Stimulated activated CD4-positive, alpha-beta T cell treated with anti-CD3 and anti-CD28 coated beads, Interleukin-15, amount 100 ng/mL, for 1 hour (primary cell): ENCODE results near the gene GHDC.

Source experiments
- DNase-seq, 2 donors: peaks; one replicate each; pipeline ENCODE4 v3.0.0-alpha.2; 2020; ENCODE audit warnings: low read depth in 1 of 2, low spot score in 1 of 2

The GHDC gene

DNA sequence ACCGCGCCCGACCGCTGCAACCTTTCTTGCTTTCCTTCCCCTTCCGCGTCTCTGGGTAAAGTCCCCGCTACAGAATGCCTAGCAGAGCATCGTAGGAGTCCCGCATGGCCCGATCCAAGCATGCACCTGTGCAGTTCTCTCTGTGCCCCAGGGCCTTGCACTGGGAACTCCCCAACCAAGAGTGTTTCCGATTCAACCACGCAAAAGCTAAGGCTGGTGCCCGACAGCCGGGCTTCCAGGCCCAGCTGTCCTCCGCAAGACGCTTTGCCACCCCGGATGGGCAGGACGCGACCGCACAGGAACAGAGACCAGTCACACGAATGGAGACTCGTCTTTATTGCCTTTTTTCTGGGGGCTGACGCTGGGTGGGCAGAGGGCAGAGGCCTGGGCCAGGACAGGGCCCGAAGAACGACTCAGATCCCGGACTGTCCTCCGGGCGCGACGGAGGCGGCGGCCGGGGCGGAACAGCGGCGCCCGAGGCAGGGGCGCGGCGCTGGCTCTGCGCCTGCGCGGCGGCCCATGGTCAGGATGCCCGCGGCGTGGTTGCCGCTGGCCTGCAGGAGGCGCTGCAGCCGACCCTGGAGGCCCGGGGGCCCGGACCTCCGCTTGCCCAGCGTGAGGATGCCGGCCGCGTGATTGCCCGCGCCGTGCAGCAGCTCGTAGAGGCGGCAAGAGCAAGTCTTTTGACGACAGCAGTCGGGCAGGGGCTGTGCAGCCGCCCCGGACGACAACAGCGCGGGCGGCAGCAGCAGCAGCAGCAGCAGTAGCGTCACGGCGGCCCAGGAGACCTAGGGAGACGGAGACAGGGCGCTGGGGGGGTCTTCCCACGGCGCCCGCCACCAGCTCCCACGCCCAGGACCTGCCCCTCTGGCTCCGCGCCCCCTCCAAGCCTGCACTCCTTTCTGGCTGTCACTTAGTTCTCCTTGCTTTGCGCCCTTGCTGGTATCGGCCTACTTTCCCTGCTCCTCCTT, 10.3 kb downstream of the GHDC start:
- peak; percentile 64 to 71 for DNase-seq

GRCh38 chr17:42182927-42183734, 11.2 kb downstream of the GHDC start:
- no peak for DNase-seq

GRCh38 chr17:42181851-42182207, 12.5 kb downstream of the GHDC start:
- no peak for DNase-seq

DNA sequence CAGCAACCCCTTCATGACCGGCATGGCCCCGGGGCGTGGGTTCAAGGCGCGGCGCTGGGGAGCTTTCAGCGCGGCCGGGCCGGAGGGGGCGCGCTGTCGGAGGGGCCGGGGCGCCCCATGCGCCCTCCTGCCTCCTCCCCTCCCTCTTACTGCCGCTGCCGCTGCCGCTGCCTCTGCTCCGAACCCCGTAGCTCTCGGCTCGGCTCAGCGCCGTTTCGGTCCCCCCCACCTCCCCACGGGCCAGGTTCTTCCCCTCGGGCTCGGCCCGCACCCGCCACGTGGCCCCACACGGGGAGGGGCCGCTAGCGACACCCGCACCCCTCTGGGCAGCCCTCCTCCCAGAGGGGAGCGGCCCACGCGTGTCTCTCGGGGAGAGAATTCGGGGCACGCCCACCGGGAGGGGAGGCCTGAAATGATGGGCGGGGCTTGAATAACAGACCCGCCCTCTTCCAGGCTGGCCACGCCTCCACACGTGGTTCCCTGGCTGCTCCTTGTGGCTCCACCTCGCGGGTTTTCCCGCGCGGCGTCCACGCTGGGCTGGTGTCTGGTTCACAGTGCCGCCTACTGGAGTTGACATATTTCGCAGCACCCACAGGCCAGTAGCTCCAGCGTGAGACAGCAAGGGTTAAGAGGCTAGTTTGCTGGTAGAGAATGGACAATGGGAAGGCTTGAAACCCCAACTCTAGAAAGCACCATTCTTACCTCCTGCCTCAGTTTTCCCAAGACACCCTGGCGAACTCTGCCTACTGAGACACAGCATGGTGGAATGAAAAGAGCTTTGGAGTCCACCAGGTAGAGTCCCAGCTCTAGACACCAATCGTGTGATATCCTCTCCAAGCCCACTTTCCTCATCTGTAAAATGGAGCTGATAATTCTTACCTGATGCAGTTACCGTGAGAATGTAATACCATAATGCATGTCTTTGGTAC, 13.1 kb downstream of the GHDC start, which contains the start of gene KCNH4:
Gene KCNH4 (minus strand): TSS at position 221 of the 929 bp plus-strand sequence. CDS start 197 bp downstream, at position 24.
- DNase-seq: peak; percentile 71 to 84

DNA sequence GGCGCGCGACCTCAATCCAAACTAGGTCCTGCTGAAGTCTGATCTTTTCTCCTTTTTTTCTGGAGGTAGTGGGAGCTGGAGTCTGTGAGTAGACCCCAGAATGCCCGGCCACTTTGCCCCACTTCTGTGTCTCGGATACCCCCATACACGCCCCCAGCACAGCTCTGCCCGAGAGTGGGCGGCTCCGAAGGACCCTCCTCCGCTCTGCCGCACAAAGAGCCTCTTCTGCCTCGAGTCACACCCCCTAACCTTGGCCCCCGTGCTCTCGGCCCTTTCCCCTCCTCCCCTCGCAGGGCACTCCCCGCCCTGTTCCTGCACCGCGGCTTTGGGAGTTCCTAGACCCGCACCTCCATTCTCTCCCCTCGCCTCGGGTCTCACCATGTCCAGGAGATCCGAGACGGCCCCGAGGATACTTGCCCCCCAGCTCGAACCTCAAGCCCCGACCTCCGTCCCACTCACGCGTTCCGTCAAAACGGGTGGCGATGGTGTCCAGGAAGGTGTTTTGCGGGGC, 13.8 kb downstream of the GHDC start:
- no peak for DNase-seq

DNA sequence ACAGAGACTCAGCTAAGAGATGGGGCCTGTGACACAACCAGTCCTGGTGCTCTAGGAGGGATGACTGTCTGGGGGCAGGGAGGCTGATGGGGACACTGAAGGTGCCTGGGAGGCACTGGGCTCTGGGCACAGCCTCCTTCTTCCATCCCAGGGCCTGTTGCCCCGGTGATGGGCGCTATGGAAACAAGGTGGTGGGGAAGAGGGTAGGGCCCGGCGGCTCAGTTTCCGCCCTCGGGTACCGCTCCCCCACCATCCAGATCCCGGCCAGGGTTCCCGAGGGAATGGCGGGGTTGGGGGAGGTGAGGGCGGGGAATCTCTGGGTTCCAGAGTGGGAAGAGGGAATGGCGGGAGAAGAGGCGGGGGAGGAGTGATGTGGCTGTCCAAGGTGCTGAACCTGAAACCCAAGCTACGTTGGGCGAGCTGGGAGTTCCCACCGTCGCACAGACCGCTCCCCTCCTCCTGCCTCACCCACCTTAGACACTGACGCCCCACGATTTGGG, 14.3 kb downstream of the GHDC start:
- DNase-seq: no peak

GRCh38 chr17:42179335-42179734, 15.0 kb downstream of the GHDC start:
- DNase-seq: no peak

DNA sequence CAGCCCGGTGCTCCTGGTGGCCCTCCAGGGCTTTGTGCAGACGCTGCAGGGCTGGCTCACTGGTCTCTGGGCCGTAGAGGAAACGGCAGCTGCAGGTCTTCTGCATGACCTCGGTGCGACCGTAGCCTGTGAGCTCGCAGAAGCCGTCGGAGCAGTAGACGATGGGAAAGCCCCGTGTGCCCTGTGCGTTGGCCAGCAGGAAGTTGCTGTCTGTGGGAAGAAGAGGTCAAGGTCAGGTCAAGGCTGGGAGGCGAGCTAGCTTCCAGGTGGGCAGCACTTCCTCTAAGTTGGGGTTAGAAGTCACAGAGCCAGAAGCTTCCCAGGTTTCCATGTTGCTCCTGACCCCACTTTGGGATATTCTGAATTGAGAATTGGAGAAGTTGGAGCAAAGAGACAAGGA, 15.5 kb downstream of the GHDC start:
- no peak for DNase-seq

GRCh38 chr17:42177684-42178083, 16.6 kb downstream of the GHDC start:
- no peak for DNase-seq

DNA sequence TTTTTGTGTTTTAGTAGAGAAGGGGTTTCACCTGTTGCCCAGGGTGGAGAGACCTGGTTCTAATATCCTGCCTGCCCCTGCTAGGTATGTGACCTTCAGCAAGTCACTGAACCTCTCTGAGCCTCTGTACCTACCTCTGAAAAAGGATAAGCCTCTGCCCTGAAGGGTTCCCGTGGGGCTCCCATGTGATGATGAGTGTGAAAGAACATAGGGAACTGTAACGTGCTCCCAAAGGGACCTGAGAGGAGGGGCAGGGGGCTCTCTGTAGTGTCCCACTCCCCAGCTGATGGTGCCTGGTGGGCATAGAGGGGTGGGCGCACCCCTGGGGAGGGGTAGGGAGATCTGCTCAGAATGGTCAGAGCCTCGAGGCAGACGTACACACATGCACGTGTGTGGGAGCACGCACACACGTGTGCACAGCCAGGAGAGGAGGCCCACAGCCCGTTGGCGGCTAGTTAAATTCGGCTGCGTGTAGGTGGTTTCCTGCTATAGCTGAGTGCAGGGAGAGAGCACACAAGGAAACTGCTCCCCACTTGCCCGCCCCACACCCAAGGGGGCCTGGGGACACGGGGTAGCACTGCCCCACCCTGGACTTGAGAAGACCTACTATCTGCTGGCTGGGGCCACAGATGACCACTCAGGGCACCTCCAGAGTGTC, 20.0 kb downstream of the GHDC start:
- DNase-seq: no peak

GRCh38 chr17:42171831-42172230, 22.5 kb downstream of the GHDC start:
- DNase-seq: no peak

- no peak for DNase-seq
These were observed 24.9 kb downstream of the GHDC start for GRCh38 chr17:42169351-42169750.

GRCh38 chr17:42167807-42168206, 26.5 kb downstream of the GHDC start:
- no peak for DNase-seq

DNA sequence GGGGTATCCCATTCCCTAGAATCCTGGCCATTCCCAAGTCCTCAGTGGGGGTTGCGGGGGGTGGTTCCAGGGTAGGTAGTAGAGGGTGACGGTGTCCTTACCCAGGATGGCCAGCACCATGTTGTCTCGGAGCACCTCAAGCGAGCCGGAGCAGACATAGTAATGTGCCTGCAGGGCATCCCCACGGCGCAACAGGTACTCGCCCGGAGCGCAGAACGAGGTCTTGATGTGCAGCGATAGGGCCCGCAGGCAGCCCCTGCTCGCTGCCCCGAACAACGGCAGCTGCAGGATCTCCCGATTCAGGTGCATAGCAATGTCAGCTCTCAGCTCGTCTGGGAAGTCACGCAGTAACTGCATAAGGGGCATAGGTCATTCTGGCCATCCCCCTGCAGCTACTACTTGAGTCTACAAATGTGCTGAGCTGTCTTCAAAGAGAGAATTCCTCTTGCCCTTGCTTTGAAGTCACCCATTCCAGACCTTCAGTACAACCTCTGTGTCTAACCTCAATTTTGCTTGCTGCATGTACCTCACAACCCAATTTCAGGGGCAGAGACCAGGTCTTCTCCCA, 28.0 kb downstream of the GHDC start:
- no peak for DNase-seq

GRCh38 chr17:42165751-42166150, 28.5 kb downstream of the GHDC start:
- no peak for DNase-seq

GRCh38 chr17:42163696-42164407, 30.4 kb downstream of the GHDC start:
- DNase-seq: no peak

GRCh38 chr17:42163113-42163512, 31.2 kb downstream of the GHDC start:
- peak in 1 of 2 donors; percentile 25 for DNase-seq

DNA sequence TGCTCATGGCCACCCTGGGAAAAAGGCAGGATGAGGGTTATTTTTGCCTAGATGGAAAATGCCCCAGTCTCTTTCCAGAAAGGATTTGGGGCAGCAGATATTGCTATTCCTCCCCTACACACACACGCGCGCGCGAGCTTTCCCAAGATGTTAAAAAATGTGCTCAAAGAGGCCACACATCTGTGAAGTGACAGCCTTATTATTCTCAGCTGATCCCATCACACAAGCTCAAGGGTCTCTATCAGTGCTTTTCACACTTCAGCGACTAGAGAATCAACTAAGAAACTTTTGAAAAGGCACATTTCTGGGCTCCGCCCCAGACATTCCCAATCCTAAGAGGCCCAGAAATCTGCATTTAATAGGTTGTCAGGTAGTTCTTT, 33.8 kb downstream of the GHDC start:
- no peak for DNase-seq
